Measurements from ENCODE around the gene C1orf226. TPM values are rescaled to one million over a fixed set of nuclear protein-coding genes. Genes with fewer than 3 reads are reported as not detected.
"Not testable (repeated sequence)": the region's sequence is repeated elsewhere in the genome, so short reads cannot be mapped to it uniquely, and the experiment has no call there.

Gene C1orf226
- total RNA-seq, 1 donor from 2014 or later, result 1.7 TPM

- DNase-seq (ENCODE audit: low spot score), result no peak
These were observed 23.1 kb downstream of the C1orf226 start for GRCh38 chr1:162404550-162405160.

- no peak for DNase-seq (ENCODE audit: low spot score)
These were observed 24.3 kb downstream of the C1orf226 start for GRCh38 chr1:162405800-162406199.

- DNase-seq (ENCODE audit: low spot score), result no peak
These were observed 25.3 kb downstream of the C1orf226 start for GRCh38 chr1:162406811-162407210.

- no peak for DNase-seq (ENCODE audit: low spot score)
These were observed 26.0 kb downstream of the C1orf226 start for GRCh38 chr1:162407539-162407938.

- DNase-seq (ENCODE audit: low spot score), result no peak
These were observed 30.5 kb downstream of the C1orf226 start, which contains the start of gene SH2D1B for GRCh38 chr1:162412002-162412401. SH2D1B (minus strand) TSS chr1:162412136; CDS start chr1:162412016, 120 bp downstream.

- no peak for DNase-seq (ENCODE audit: low spot score)
These were observed 34.7 kb downstream of the C1orf226 start for GRCh38 chr1:162416215-162416614.

- DNase-seq (ENCODE audit: low spot score), result no peak
These were observed 35.4 kb downstream of the C1orf226 start for GRCh38 chr1:162416909-162417308.

GRCh38 chr1:162417650-162418049, 36.1 kb downstream of the C1orf226 start:
- DNase-seq (ENCODE audit: low spot score), result no peak

GRCh38 chr1:162418584-162418983, 37.1 kb downstream of the C1orf226 start:
- DNase-seq (ENCODE audit: low spot score), result not testable (repeated sequence)

GRCh38 chr1:162419450-162419931, 38.0 kb downstream of the C1orf226 start:
- DNase-seq (ENCODE audit: low spot score), result not testable (repeated sequence)

- DNase-seq (ENCODE audit: low spot score), result no peak
These were observed 38.6 kb downstream of the C1orf226 start for GRCh38 chr1:162420120-162420519.

GRCh38 chr1:162421258-162422164, 40.0 kb downstream of the C1orf226 start:
- no peak for DNase-seq (ENCODE audit: low spot score)

GRCh38 chr1:162422662-162423375, 41.3 kb downstream of the C1orf226 start:
- DNase-seq (ENCODE audit: low spot score), result peak; percentile 14

GRCh38 chr1:162430583-162430982, 49.1 kb downstream of the C1orf226 start:
- no peak for DNase-seq (ENCODE audit: low spot score)

- not testable (repeated sequence) for DNase-seq (ENCODE audit: low spot score)
These were observed 51.6 kb downstream of the C1orf226 start for GRCh38 chr1:162432977-162433713.

Other genes with a start within 250 kb of the C1orf226 start
- gene SPATA46, start 4.9 kb upstream of the C1orf226 start, total RNA-seq (ENCODE audit: insufficient read depth, low replicate concordance), result not detected
- not detected for gene SH2D1B, start 30.4 kb downstream of the C1orf226 start, total RNA-seq (ENCODE audit: insufficient read depth, low replicate concordance)
- gene UHMK1, start 116.1 kb downstream of the C1orf226 start, total RNA-seq (ENCODE audit: insufficient read depth, low replicate concordance), result 42.6 TPM
- gene UAP1, start 180.0 kb downstream of the C1orf226 start, total RNA-seq (ENCODE audit: insufficient read depth, low replicate concordance), result 103 TPM

Data from umbilical cord (tissue), 2 donors.